ENCODE results near the gene TBC1D22A.
A peak's percentile ranks its signal among the peaks of the same experiment; 100 is the strongest.

Gene TBC1D22A

GRCh38 chr22:46887978-46888377 is 125.5 kb downstream of the TBC1D22A start:
- DNase-seq (ENCODE audit: low read depth in 2 of 2), result no peak

GRCh38 chr22:46890819-46891218 is 128.4 kb downstream of the TBC1D22A start:
- no peak for DNase-seq (ENCODE audit: low read depth in 2 of 2)

- no peak for DNase-seq (ENCODE audit: low read depth in 2 of 2)
Observed at GRCh38 chr22:46891382-46891951, 129.0 kb downstream of the TBC1D22A start.

GRCh38 chr22:46892866-46893265 is 130.4 kb downstream of the TBC1D22A start:
- DNase-seq (ENCODE audit: low read depth in 2 of 2), result no peak

- DNase-seq (ENCODE audit: low read depth in 2 of 2), result no peak
Observed at GRCh38 chr22:46893281-46894020, 131.0 kb downstream of the TBC1D22A start.

GRCh38 chr22:46894081-46894671 is 131.7 kb downstream of the TBC1D22A start:
- DNase-seq (ENCODE audit: low read depth in 2 of 2), result peak in 1 of 2 experiments; percentile 13

GRCh38 chr22:46894851-46895640 is 132.6 kb downstream of the TBC1D22A start:
- no peak for DNase-seq (ENCODE audit: low read depth in 2 of 2)

- DNase-seq (ENCODE audit: low read depth in 2 of 2), result no peak
Observed at GRCh38 chr22:46895753-46896152, 133.3 kb downstream of the TBC1D22A start.

- DNase-seq (ENCODE audit: low read depth in 2 of 2), result no peak
Observed at GRCh38 chr22:46896166-46896565, 133.7 kb downstream of the TBC1D22A start.

- DNase-seq (ENCODE audit: low read depth in 2 of 2), result no peak
Observed at GRCh38 chr22:46896568-46897245, 134.3 kb downstream of the TBC1D22A start.

- DNase-seq (ENCODE audit: low read depth in 2 of 2), result no peak
Observed at GRCh38 chr22:46897246-46897623, 134.8 kb downstream of the TBC1D22A start.

- no peak for DNase-seq (ENCODE audit: low read depth in 2 of 2)
Observed at GRCh38 chr22:46900549-46900948, 138.1 kb downstream of the TBC1D22A start.

GRCh38 chr22:46902436-46902835 is 140.0 kb downstream of the TBC1D22A start:
- no peak for DNase-seq (ENCODE audit: low read depth in 2 of 2)

GRCh38 chr22:46902998-46903916 is 140.8 kb downstream of the TBC1D22A start:
- DNase-seq (ENCODE audit: low read depth in 2 of 2), result no peak

GRCh38 chr22:46905415-46905814 is 143.0 kb downstream of the TBC1D22A start:
- DNase-seq (ENCODE audit: low read depth in 2 of 2), result no peak

- DNase-seq (ENCODE audit: low read depth in 2 of 2), result no peak
Observed at GRCh38 chr22:46905834-46906233, 143.4 kb downstream of the TBC1D22A start.

- no peak for DNase-seq (ENCODE audit: low read depth in 2 of 2)
Observed at GRCh38 chr22:46906326-46907045, 144.0 kb downstream of the TBC1D22A start.

- no peak for DNase-seq (ENCODE audit: low read depth in 2 of 2)
Observed at GRCh38 chr22:46907241-46908215, 145.1 kb downstream of the TBC1D22A start.

- no peak for DNase-seq (ENCODE audit: low read depth in 2 of 2)
Observed at GRCh38 chr22:46908641-46909107, 146.2 kb downstream of the TBC1D22A start.
